ENCODE results near the gene MESD.
A peak's percentile ranks its signal among the peaks of the same experiment; 100 is the strongest.

Gene MESD

GRCh38 chr15:80984856-80985255 lies 4.8 kb downstream of the MESD start:
- DNase-seq (ENCODE audit: extremely low read depth, low read depth): no peak
- H3K4me3 ChIP-seq (replicated peaks; ENCODE audit: low read depth, low read length): no peak overlapping the region
- no peak for TF ChIP-seq CTCF (IDR thresholded peaks at IDR 0.05; ENCODE audit: low read depth, low read length, missing control alignments)

GRCh38 chr15:80982839-80983238 lies 6.8 kb downstream of the MESD start:
- DNase-seq (ENCODE audit: extremely low read depth, low read depth): no peak
- no peak for TF ChIP-seq CTCF (IDR thresholded peaks at IDR 0.05; ENCODE audit: low read depth, low read length, missing control alignments)
- no peak overlapping the region for H3K4me3 ChIP-seq (replicated peaks; ENCODE audit: low read depth, low read length)

GRCh38 chr15:80982205-80982604 lies 7.4 kb downstream of the MESD start:
- no peak overlapping the region for H3K4me3 ChIP-seq (replicated peaks; ENCODE audit: low read depth, low read length)
- TF ChIP-seq CTCF (IDR thresholded peaks at IDR 0.05; ENCODE audit: low read depth, low read length, missing control alignments): no peak
- no peak for DNase-seq (ENCODE audit: extremely low read depth, low read depth)

- TF ChIP-seq CTCF (IDR thresholded peaks at IDR 0.05; ENCODE audit: low read depth, low read length, missing control alignments): no peak
- H3K4me3 ChIP-seq (replicated peaks; ENCODE audit: low read depth, low read length): no peak overlapping the region
- DNase-seq (ENCODE audit: extremely low read depth, low read depth): no peak
Observed at GRCh38 chr15:80979538-80980200, 9.9 kb downstream of the MESD start.

GRCh38 chr15:80978685-80979329 lies 10.8 kb downstream of the MESD start:
- DNase-seq (ENCODE audit: extremely low read depth, low read depth): peak; percentile 66
- H3K4me3 ChIP-seq (replicated peaks; ENCODE audit: low read depth, low read length): no peak overlapping the region
- TF ChIP-seq CTCF (IDR thresholded peaks at IDR 0.05; ENCODE audit: low read depth, low read length, missing control alignments): no peak

- no peak for DNase-seq (ENCODE audit: extremely low read depth, low read depth)
- no peak overlapping the region for H3K4me3 ChIP-seq (replicated peaks; ENCODE audit: low read depth, low read length)
- peak; percentile 75 for TF ChIP-seq CTCF (IDR thresholded peaks at IDR 0.05; ENCODE audit: low read depth, low read length, missing control alignments)
Observed at GRCh38 chr15:80977627-80978036, 12.0 kb downstream of the MESD start.

All from HFF-Myc (cell line).